ENCODE results near the gene ANKRD66.

ANKRD66 gene

GRCh38 chr6:46792635-46793034 is 45.9 kb downstream of the ANKRD66 start:
- DNase-seq, result no peak

- DNase-seq, result no peak
These were observed 46.4 kb downstream of the ANKRD66 start, which contains the start of gene MEP1A for GRCh38 chr6:46793138-46793537. Gene MEP1A (plus strand): TSS chr6:46793389. CDS start chr6:46793399, 10 bp downstream.

- DNase-seq, result no peak
These were observed 47.3 kb downstream of the ANKRD66 start for GRCh38 chr6:46794068-46794467.

GRCh38 chr6:46795816-46796215 is 49.1 kb downstream of the ANKRD66 start:
- DNase-seq, result no peak

- peak in 1 of 2 experiments; percentile 24 for DNase-seq
These were observed 50.3 kb downstream of the ANKRD66 start for GRCh38 chr6:46796848-46797580.

GRCh38 chr6:46799657-46800056 is 52.9 kb downstream of the ANKRD66 start:
- no peak for DNase-seq

- DNase-seq, result no peak
These were observed 62.1 kb downstream of the ANKRD66 start for GRCh38 chr6:46808806-46809205.

Data from AML-193 (cell line).